Uterus (tissue), 2 donors: ENCODE measurements around the gene OSCP1.

ENCODE experiments used
- POLR2A ChIP-seq, 2 donors: fragments of 450-650 bp; IDR thresholded peaks; one replicate each; pipeline ENCODE4 v1.6.1; 2016; ENCODE audit warnings: antibody characterized with exemption in 2 of 2, mild to moderate bottlenecking in 1 of 2, moderate library complexity in 1 of 2
- TF ChIP-seq, protein P1 (sequence below), 4 experiments: fragments of 200-600 bp in 2 of 4; fragments of 450-650 bp in 2 of 4; sonication (generic) in 2 of 4; IDR thresholded peaks; one replicate each; pipeline ENCODE4 v1.5.1; 2016 to 2019; ENCODE audit warnings: antibody characterized with exemption in 4 of 4, mild to moderate bottlenecking in 2 of 4, moderate library complexity in 1 of 4

DNA sequence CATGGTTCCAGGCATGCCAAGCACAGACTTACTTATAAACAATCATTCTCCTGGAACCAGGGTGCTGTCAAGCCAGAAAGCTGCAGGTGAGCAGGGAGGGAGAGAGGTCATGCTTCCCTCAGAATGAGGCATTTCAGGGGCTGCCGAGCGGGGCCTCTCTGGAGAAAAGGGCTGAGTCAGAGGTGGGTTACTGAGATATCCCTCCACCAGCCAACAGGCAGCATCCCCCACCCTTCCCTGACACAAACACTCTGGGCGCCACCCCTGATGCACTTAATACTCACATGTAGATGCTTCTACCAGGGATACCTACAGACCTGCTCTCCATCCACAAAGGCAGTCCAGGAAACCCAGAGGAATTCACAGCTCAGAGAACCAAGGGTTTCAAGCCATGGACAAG, 77.6 kb downstream of the OSCP1 start:
- TF ChIP-seq, protein P1, sequence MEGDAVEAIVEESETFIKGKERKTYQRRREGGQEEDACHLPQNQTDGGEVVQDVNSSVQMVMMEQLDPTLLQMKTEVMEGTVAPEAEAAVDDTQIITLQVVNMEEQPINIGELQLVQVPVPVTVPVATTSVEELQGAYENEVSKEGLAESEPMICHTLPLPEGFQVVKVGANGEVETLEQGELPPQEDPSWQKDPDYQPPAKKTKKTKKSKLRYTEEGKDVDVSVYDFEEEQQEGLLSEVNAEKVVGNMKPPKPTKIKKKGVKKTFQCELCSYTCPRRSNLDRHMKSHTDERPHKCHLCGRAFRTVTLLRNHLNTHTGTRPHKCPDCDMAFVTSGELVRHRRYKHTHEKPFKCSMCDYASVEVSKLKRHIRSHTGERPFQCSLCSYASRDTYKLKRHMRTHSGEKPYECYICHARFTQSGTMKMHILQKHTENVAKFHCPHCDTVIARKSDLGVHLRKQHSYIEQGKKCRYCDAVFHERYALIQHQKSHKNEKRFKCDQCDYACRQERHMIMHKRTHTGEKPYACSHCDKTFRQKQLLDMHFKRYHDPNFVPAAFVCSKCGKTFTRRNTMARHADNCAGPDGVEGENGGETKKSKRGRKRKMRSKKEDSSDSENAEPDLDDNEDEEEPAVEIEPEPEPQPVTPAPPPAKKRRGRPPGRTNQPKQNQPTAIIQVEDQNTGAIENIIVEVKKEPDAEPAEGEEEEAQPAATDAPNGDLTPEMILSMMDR (IDR thresholded peaks at IDR 0.05), result no peak
- TF ChIP-seq POLR2A (IDR thresholded peaks at IDR 0.05), result no peak
